ENCODE measurements around the gene MYO10.

MYO10 gene

GRCh38 chr5:16806711-16807546, 129.2 kb downstream of the MYO10 start:
- DNase-seq = no peak

DNA sequence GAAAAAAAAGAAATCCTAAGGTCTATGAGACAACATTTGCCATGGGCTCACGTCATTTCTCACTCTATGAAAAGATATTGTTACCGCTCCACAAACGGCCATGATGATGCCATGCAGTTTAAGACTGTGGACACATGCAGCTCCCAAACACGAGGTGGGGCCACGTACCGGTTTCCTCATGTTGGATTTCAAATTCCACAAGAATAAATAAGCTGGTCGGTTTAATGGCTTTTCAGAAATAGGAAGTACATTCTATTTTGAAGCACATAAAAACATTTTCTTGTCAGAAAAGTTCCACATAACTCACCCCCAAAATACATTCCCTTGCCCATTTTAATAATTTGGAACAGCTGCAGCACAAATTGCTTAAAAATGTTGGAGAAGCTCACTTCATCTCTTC, 130.6 kb downstream of the MYO10 start:
- no peak for DNase-seq

DNA sequence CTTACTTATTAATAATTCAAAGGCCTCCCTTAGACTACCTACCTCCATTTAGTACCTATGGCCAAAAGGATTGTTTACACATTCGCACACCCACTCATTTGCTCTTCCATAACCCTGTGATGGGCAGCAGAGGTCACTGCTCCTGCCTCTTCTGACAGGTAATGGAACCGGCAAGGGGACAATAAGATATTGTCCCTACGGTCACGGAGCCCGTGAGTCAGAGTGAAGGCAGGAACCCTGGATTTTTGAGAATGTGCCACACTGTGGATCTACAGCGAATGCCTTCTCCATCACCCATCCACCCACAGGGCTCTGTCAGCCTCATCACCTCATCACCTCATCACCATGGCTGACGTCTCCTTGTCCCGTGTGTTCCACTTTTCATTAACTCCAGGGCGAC, 132.3 kb downstream of the MYO10 start:
- DNase-seq = no peak

DNA sequence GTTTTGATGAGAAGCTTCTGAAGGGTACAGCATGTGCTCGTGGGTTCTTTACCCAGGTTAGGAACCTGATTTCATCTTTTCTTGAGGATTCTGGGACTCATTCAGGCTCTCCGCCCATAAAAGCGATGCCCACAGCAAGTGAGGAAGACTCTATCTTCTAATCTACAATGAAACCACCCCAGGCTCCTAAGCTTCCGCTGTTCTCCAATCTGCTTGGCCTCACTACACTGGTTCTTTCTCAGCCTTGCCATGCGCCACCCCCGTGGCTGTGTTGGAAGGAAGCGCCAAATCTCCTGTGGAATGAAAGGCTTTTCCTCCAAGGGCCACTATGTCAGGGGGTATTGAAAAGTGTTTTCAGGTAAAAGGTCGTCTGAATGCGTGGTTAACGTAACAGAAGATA, 135.6 kb downstream of the MYO10 start:
- no peak for DNase-seq

DNA sequence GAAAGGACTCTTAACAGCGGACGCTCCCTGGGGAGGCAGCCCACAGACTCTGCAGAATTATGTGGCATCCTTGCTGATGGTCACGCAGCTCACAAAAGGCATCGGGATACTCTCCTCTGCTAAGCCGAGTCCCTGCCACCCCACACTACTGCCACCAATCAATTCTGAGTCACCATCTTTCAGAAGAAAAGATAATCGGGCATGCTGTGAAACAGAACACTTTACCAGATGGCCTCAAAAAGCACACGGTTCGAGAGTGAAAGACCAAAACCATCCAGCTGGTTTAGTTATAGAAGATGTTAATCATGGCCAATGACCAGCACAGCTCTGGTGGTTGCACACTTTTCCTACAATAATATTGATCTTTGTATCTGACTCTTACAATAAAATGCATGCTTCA, 136.3 kb downstream of the MYO10 start:
- no peak for DNase-seq

DNA sequence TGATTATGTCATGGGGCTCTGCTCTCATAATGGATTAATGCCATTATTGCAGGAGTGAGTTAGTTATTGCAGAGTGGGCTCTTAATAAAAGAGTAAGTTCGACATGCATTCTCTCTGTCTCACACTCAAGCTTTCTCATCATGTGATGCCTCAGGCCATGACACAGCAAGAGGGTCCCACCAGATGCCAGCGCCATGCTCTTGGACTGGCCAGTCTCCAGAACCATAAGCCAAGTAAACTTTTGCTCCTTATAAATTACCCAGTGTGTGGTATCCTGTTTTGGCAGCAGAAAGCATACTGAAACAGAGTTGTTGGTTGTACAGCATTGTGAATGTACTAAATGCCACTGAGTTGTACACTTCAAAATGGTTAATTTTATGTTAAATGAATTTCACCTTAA, 138.1 kb downstream of the MYO10 start:
- DNase-seq = no peak

- DNase-seq = no peak
Measured at GRCh38 chr5:16794269-16794913, 141.7 kb downstream of the MYO10 start.

DNA sequence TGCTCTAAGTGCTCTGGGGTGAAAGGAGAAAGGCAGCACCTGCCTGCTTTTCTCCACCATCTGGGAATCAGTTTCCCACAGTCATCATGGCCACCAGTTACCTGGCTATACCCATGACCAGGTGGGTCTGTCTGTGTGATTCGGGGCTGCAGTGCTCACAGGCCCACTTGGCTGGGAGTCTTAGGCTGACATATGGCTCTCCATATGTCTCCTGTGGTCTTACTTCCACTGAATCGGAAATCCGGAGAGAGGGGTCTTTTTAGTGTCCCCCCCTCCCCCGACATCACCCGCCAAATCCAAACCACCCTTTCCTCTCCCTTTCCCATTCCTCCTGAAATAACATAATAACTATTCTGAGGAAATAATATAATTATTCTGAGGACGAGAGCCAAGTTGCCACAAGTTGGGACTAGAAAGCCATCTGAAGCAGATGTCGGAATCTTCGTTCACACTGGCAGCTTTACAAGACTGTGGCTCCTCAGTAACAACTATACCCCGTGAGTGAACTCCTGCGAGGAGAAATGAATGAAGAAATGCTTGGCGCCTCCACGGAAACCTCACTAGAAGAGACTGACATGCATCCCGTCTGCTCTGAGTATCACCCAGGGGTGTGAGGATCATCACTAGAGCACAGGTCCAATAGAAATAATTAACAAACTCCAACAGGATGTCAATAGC, 143.4 kb downstream of the MYO10 start:
- no peak for DNase-seq

- no peak for DNase-seq
Measured at GRCh38 chr5:16791904-16792597, 144.0 kb downstream of the MYO10 start.

- no peak for DNase-seq
Measured at GRCh38 chr5:16791036-16791705, 144.9 kb downstream of the MYO10 start.

GRCh38 chr5:16788957-16789356, 147.1 kb downstream of the MYO10 start:
- DNase-seq = no peak

- DNase-seq = no peak
Measured at GRCh38 chr5:16787278-16787677, 148.8 kb downstream of the MYO10 start.

GRCh38 chr5:16784843-16785791, 151.0 kb downstream of the MYO10 start:
- peak; percentile 74 for DNase-seq

DNA sequence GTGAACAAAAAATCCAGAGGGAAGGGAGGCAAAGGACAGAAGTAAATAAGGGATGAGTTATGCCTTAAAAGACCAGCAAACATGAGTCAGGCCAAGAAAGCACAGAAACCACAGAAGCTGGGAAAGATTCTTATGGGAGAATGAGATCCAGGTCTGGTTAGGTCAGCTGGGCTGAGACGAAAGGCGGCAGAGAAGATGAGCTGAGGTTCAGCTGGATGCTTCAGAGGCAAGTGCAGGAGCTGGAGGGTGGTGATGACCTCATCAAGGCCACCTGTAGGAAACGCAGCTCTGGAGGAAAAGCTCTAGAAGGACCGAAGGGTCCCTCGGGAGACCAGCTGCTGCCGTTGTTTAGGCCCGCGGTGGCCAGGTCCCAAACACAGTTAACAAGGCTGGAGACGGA, 152.0 kb downstream of the MYO10 start:
- DNase-seq = no peak

- no peak for DNase-seq
Measured at GRCh38 chr5:16781828-16782626, 154.1 kb downstream of the MYO10 start.

GRCh38 chr5:16780325-16780724, 155.8 kb downstream of the MYO10 start:
- DNase-seq = no peak

DNA sequence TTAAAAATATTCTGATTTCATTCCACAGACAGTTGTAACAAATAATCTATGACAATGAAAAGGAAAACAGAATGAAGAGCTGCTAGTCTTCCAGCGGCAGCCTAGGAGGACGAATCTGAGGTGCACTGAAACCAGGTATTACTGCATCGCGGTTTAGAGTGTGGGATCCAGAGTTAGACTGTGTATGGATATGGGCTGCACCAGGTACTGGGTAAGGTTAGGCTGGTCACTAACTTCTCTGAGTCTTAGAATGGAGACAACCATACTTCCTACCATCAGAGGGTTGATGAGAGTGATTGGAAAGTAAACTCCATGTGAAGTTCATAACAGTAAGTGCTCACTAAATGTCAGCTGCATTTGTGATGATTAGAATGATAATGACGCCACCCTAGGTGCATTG, 158.7 kb downstream of the MYO10 start:
- no peak for DNase-seq

DNA sequence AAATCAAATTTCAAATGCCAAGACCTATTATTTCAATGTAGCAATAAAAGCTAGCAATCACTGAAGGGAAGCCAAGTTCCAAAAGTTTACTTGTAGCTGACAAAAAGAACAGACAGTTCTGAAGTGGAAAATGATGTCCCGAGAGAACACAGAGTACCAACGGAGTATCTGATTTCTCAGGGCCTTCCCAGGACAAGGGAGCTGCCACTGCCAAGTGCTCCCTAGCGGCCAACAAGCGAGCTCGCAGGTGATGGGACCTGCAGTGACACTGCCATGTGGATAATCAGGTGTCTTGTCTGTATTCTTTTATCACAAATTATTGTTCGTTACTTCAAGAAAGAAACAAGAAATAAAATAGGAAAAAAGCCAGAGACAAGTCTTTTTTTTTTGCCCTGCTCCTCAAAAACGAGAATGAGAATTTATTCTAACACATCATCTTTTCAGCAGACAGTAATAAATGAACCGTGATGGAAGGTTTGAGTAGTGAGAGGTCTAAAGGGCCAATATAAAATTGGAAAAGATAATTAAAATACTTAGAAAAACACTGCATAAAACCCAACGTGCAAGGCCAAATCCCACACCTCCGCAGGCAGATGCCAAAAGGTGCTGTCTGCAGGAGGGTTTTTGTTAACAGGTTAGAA, 159.4 kb downstream of the MYO10 start:
- no peak for DNase-seq

DNA sequence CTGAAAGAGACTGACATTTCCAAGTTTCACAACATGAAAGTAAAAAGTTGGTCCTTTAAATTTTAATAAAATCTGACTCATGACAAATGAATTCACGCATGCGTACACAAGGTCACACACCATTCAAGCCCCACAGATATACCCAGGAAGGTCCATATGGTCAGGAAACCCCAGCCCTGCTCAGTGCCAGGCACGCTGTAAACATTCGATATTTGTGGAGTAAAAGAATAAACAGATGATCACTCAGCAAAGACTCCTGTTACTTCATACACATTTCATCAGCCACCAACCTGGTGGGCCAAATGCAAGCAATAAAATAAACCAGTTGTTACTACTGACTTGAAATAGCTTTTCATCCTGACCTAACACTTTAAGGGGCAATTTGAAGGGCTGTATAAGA, 161.3 kb downstream of the MYO10 start:
- DNase-seq = no peak

DNA sequence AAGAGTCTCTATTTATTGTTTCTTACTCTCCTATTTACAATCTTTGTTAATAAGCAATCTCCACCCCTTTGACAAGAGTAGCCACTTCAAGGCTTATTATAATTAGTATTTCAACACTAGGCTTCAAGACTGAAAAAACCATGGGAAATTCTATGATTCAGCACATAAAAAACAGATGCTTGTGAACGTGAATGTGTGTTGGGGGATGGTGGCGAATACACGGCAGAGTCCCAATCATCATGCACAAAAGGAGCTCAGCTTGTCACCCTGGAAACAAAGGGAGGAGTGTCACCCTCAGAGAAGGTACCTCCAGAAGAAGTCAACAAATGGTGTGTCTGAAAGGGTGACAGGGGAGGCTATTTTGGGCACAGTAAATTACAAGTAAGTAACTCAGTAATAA, 162.1 kb downstream of the MYO10 start:
- DNase-seq = no peak

Data from stimulated activated CD4-positive, alpha-beta T cell treated with anti-CD3 and anti-CD28 coated beads, Interleukin-1b, Interleukin-23, amount 100 ng/mL, for 48 hours (primary cell).